Astrocyte (in vitro differentiated cells and primary cell): ENCODE measurements around the gene ABCB8.

Source experiments
- CTCF ChIP-seq: IDR thresholded peaks from 2 replicates; pipeline ENCODE4 v1.5.1; 2011; ENCODE audit warnings: low read depth, mild to moderate bottlenecking, inconsistent platforms, low read length, moderate library complexity; ENCODE audit not compliant: insufficient read depth
- EZH2 ChIP-seq: IDR thresholded peaks from 2 replicates; pipeline ENCODE4 v1.6.1; 2012; ENCODE audit warnings: mild to moderate bottlenecking, low read length, inconsistent platforms; ENCODE audit not compliant: insufficient read depth

GRCh38 chr7:151062111-151062398 is 33.8 kb downstream of the ABCB8 start:
- TF ChIP-seq CTCF (no peak), EZH2 (no peak)
